ENCODE measurements around the gene ELF2. TPM values are rescaled to one million over a fixed set of nuclear protein-coding genes. Genes with fewer than 3 reads are reported as not detected.
"Not testable (repeated sequence)": the region's sequence is repeated elsewhere in the genome, so short reads cannot be mapped to it uniquely, and the experiment has no call there.

Gene ELF2
- total RNA-seq, 2 experiments from 2014 or later = 34.3 to 36.3 TPM

- Mint-ChIP-seq H3K4me1 (ENCODE audit: low read depth) (no peaks in the 10 kb centered on the region), H3K27me3 (ENCODE audit: low read depth) (peaks cover 4% of the 10 kb centered on the region), H3K36me3 (ENCODE audit: low read depth) (no peaks in the 10 kb centered on the region), H3K4me3 (no peak overlapping the region), H3K27ac (no peak overlapping the region), H3K9me3 (ENCODE audit: insufficient read depth) (no peaks in the 10 kb centered on the region)
- DNase-seq (no peak), ATAC-seq (no peak)
- ChIA-PET CTCF (no interaction called here), POLR2A (no interaction called here)
Measured at GRCh38 chr4:139207873-139208403, 30.9 kb upstream of the ELF2 start.

GRCh38 chr4:139207247-139207646 is 30.2 kb upstream of the ELF2 start:
- ATAC-seq (no peak), DNase-seq (no peak)
- Mint-ChIP-seq H3K4me1 (ENCODE audit: low read depth) (no peaks in the 10 kb centered on the region), H3K36me3 (ENCODE audit: low read depth) (no peaks in the 10 kb centered on the region), H3K9me3 (ENCODE audit: insufficient read depth) (no peaks in the 10 kb centered on the region), H3K27ac (no peak overlapping the region), H3K27me3 (ENCODE audit: low read depth) (peaks cover 4% of the 10 kb centered on the region), H3K4me3 (no peak overlapping the region)
- ChIA-PET CTCF (no interaction called here), POLR2A (no interaction called here)

- ChIA-PET POLR2A (no interaction called here), CTCF (no interaction called here)
- ATAC-seq = no peak
- H3K27ac Mint-ChIP-seq = no peak overlapping the region
- no peaks in the 10 kb centered on the region for H3K36me3 Mint-ChIP-seq (ENCODE audit: low read depth)
- DNase-seq = no peak
- H3K4me3 Mint-ChIP-seq = no peak overlapping the region
- no peaks in the 10 kb centered on the region for H3K9me3 Mint-ChIP-seq (ENCODE audit: insufficient read depth)
- peaks cover 30% of the 10 kb centered on the region for H3K27me3 Mint-ChIP-seq (ENCODE audit: low read depth)
- H3K4me1 Mint-ChIP-seq (ENCODE audit: low read depth) = no peaks in the 10 kb centered on the region
Measured at GRCh38 chr4:139202991-139203390, 26.0 kb upstream of the ELF2 start.

GRCh38 chr4:139200506-139200905 is 23.5 kb upstream of the ELF2 start:
- Mint-ChIP-seq H3K9me3 (ENCODE audit: insufficient read depth) (no peaks in the 10 kb centered on the region), H3K4me3 (no peak overlapping the region), H3K4me1 (ENCODE audit: low read depth) (no peaks in the 10 kb centered on the region), H3K27me3 (ENCODE audit: low read depth) (peaks cover 34% of the 10 kb centered on the region), H3K36me3 (ENCODE audit: low read depth) (no peaks in the 10 kb centered on the region), H3K27ac (no peak overlapping the region)
- CTCF ChIA-PET = no interaction called here
- DNase-seq (no peak), ATAC-seq (no peak)
- POLR2A ChIA-PET = no interaction called here

GRCh38 chr4:139200102-139200501 is 23.1 kb upstream of the ELF2 start:
- CTCF ChIA-PET = no interaction called here

GRCh38 chr4:139197214-139197613 is 20.2 kb upstream of the ELF2 start:
- H3K27me3 Mint-ChIP-seq (ENCODE audit: low read depth) = peaks cover 34% of the 10 kb centered on the region
- H3K27ac Mint-ChIP-seq; ATAC-seq; CTCF ChIA-PET; DNase-seq; H3K4me1 Mint-ChIP-seq (ENCODE audit: low read depth); H3K9me3 Mint-ChIP-seq (ENCODE audit: insufficient read depth); H3K4me3 Mint-ChIP-seq; POLR2A ChIA-PET; H3K36me3 Mint-ChIP-seq (ENCODE audit: low read depth): not testable (repeated sequence)

More at GRCh38 chr4:139200102-139200501, 23.1 kb upstream of the ELF2 start:
- no peaks in the 10 kb centered on the region for H3K4me1 Mint-ChIP-seq (ENCODE audit: low read depth)
- ATAC-seq (no peak), DNase-seq (no peak)
- no peaks in the 10 kb centered on the region for H3K36me3 Mint-ChIP-seq (ENCODE audit: low read depth)
- H3K27ac Mint-ChIP-seq = no peak overlapping the region
- H3K9me3 Mint-ChIP-seq (ENCODE audit: insufficient read depth) = no peaks in the 10 kb centered on the region
- POLR2A ChIA-PET = no interaction called here
- no peak overlapping the region for H3K4me3 Mint-ChIP-seq
- H3K27me3 Mint-ChIP-seq (ENCODE audit: low read depth) = peaks cover 34% of the 10 kb centered on the region

- no peaks in the 10 kb centered on the region for H3K36me3 Mint-ChIP-seq (ENCODE audit: low read depth)
Measured at GRCh38 chr4:139196462-139196861, 19.4 kb upstream of the ELF2 start.

GRCh38 chr4:139191373-139191772 is 14.4 kb upstream of the ELF2 start:
- ChIA-PET POLR2A (no interaction called here), CTCF (interaction anchor here (1.5 kb wide), 1 partner anchor 91 kb away, joined by 3 read pairs; no protein-coding TSS in a partner anchor)
- H3K27me3 Mint-ChIP-seq (ENCODE audit: low read depth) = peaks cover 4% of the 10 kb centered on the region

More at GRCh38 chr4:139196462-139196861, 19.4 kb upstream of the ELF2 start:
- Mint-ChIP-seq H3K9me3 (ENCODE audit: insufficient read depth) (no peaks in the 10 kb centered on the region), H3K4me1 (ENCODE audit: low read depth) (no peaks in the 10 kb centered on the region), H3K27me3 (ENCODE audit: low read depth) (peaks cover 30% of the 10 kb centered on the region), H3K27ac (no peak overlapping the region), H3K4me3 (no peak overlapping the region)
- POLR2A ChIA-PET = no interaction called here
- ATAC-seq (no peak), DNase-seq (no peak)
- CTCF ChIA-PET = no interaction called here

GRCh38 chr4:139189972-139190371 is 13.0 kb upstream of the ELF2 start:
- ChIA-PET CTCF (interaction anchor here (0.6 to 1.5 kb wide), 2 partner anchors 89 to 392 kb away, joined by 3 read pairs; no protein-coding TSS in a partner anchor), POLR2A (interaction anchor here (0.6 kb wide), 1 partner anchor 225 kb away, joined by 3 read pairs; no protein-coding TSS in a partner anchor)
- Mint-ChIP-seq H3K4me1 (ENCODE audit: low read depth) (peaks cover 3% of the 10 kb centered on the region), H3K9me3 (ENCODE audit: insufficient read depth) (no peaks in the 10 kb centered on the region), H3K36me3 (ENCODE audit: low read depth) (no peaks in the 10 kb centered on the region), H3K27me3 (ENCODE audit: low read depth) (peaks cover 5% of the 10 kb centered on the region), H3K27ac (no peak overlapping the region), H3K4me3 (no peak overlapping the region)
- ATAC-seq (no peak), DNase-seq (no peak)

More at GRCh38 chr4:139191373-139191772, 14.4 kb upstream of the ELF2 start:
- DNase-seq (no peak), ATAC-seq (no peak)
- H3K36me3 Mint-ChIP-seq (ENCODE audit: low read depth) = no peaks in the 10 kb centered on the region
- H3K9me3 Mint-ChIP-seq (ENCODE audit: insufficient read depth) = no peaks in the 10 kb centered on the region
- H3K4me1 Mint-ChIP-seq (ENCODE audit: low read depth) = peaks cover 3% of the 10 kb centered on the region
- no peak overlapping the region for H3K27ac Mint-ChIP-seq
- H3K4me3 Mint-ChIP-seq = no peak overlapping the region

- Mint-ChIP-seq H3K27me3 (ENCODE audit: low read depth) (peaks cover 5% of the 10 kb centered on the region), H3K9me3 (ENCODE audit: insufficient read depth) (no peaks in the 10 kb centered on the region), H3K4me3 (no peak overlapping the region), H3K4me1 (ENCODE audit: low read depth) (peaks cover 3% of the 10 kb centered on the region), H3K27ac (no peak overlapping the region), H3K36me3 (ENCODE audit: low read depth) (no peaks in the 10 kb centered on the region)
- no peak for DNase-seq
- POLR2A ChIA-PET = interaction anchor here (0.6 kb wide), 2 partner anchors 30 to 225 kb away, joined by 3 to 4 read pairs; no protein-coding TSS in a partner anchor
- ATAC-seq = no peak
- CTCF ChIA-PET = interaction anchor here (1.3 kb wide), 1 partner anchor 107 kb away, joined by 4 read pairs; no protein-coding TSS in a partner anchor
Measured at GRCh38 chr4:139189417-139189749, 12.4 kb upstream of the ELF2 start.

- H3K27ac Mint-ChIP-seq = no peak overlapping the region
- ChIA-PET CTCF (interaction anchor here (1.3 kb wide), 1 partner anchor 107 kb away, joined by 4 read pairs; no protein-coding TSS in a partner anchor), POLR2A (interaction anchor here (0.6 kb wide), 1 partner anchor 30 kb away, joined by 4 read pairs; no protein-coding TSS in a partner anchor)
- DNase-seq = no peak
- peaks cover 5% of the 10 kb centered on the region for H3K27me3 Mint-ChIP-seq (ENCODE audit: low read depth)
- no peak for ATAC-seq
- H3K36me3 Mint-ChIP-seq (ENCODE audit: low read depth) = no peaks in the 10 kb centered on the region
- H3K9me3 Mint-ChIP-seq (ENCODE audit: insufficient read depth) = no peaks in the 10 kb centered on the region
- H3K4me3 Mint-ChIP-seq = no peak overlapping the region
- peaks cover 3% of the 10 kb centered on the region for H3K4me1 Mint-ChIP-seq (ENCODE audit: low read depth)
Measured at GRCh38 chr4:139188648-139189416, 11.8 kb upstream of the ELF2 start.

- no peak for ATAC-seq
- CTCF ChIA-PET = interaction anchor here (0.7 to 1.0 kb wide), 2 partner anchors 116 to 154 kb away, joined by 3 read pairs; no protein-coding TSS in a partner anchor
- POLR2A ChIA-PET = no interaction called here
- Mint-ChIP-seq H3K27ac (no peak overlapping the region), H3K4me1 (ENCODE audit: low read depth) (peaks cover 3% of the 10 kb centered on the region), H3K36me3 (ENCODE audit: low read depth) (no peaks in the 10 kb centered on the region), H3K9me3 (ENCODE audit: insufficient read depth) (no peaks in the 10 kb centered on the region), H3K27me3 (ENCODE audit: low read depth) (peaks cover 18% of the 10 kb centered on the region), H3K4me3 (no peak overlapping the region)
- no peak for DNase-seq
Measured at GRCh38 chr4:139184129-139184528, 7.1 kb upstream of the ELF2 start.

Measured in activated CD8-positive, alpha-beta T cell treated with anti-CD3 and anti-CD28 coated beads, Interleukin-2, amount 10 ng/mL, durations not matched to agents 7 days and 5 days (primary cell).